Hematopoietic multipotent progenitor cell treated with erythropoietin and hydrocortisone succinate and interleukin-3 and kit ligand, for 6 days (in vitro differentiated cells): ENCODE data around the gene LIPE.

Source experiments
- DNase-seq: peaks from one replicate; pipeline ENCODE4 v3.0.0-alpha.2; 2015

The LIPE gene

DNA sequence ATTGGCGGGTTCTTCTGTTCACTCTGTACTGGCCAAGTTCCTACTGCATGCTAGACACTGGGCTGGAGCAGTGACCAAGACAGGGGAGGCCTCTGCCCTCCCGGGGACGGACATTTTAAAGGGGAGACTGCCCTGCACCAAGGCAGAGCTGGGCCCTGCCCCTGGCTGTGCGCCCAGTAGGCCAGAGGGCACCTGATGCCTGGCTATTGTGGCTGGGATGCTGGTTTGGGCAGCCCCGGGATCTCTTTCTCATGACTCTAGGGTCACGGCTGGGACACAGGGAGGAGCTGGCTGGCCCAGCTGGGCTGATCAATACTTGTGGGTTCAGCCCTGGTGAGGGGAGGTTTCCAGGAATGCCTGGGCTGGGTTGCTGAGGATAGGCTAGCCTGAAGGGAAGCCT is 17.7 kb downstream of the LIPE start:
- DNase-seq, result no peak

DNA sequence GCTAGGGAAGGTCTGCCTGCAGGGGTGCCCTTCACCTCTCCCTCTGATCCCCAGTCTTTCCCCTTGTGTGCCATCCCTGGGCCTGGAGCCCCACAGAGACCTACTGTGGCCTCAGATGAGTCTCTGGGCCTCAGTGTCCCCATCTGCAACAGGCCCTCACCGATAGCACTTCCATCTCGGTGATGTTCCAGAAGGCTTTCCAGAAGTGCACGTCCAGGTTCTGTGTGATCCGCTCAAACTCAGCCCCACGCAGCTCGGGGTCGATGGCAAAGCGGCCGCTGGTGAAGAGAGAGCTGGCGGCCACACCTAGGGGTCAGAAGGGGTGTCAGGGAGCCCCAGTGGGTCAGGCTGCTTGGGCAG is 19.4 kb downstream of the LIPE start:
- DNase-seq, result no peak

GRCh38 chr19:42407085-42407815 is 19.9 kb downstream of the LIPE start:
- DNase-seq, result peak; percentile 28

GRCh38 chr19:42406111-42406510 is 21.1 kb downstream of the LIPE start:
- no peak for DNase-seq

DNA sequence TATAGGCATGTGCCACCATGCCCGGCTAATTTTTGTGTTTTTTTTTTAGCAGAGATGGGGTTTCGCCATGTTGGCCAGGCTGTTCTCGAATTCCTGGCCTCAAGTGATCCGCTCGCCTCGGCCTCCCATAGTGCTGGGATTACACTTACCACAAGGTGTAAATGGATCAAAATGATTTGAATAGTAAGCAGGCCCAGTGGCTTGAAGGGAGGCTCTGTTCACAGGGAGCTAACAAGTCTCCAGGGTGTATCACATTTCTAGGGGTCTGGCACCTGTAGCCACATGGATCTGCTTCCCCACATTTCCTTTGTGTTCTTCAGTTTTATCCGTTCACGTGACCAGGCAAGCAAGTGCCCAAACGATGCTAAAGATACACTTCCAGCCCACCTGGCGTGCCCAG is 23.6 kb downstream of the LIPE start:
- DNase-seq, result no peak

GRCh38 chr19:42402376-42403116 is 24.6 kb downstream of the LIPE start:
- DNase-seq, result no peak

DNA sequence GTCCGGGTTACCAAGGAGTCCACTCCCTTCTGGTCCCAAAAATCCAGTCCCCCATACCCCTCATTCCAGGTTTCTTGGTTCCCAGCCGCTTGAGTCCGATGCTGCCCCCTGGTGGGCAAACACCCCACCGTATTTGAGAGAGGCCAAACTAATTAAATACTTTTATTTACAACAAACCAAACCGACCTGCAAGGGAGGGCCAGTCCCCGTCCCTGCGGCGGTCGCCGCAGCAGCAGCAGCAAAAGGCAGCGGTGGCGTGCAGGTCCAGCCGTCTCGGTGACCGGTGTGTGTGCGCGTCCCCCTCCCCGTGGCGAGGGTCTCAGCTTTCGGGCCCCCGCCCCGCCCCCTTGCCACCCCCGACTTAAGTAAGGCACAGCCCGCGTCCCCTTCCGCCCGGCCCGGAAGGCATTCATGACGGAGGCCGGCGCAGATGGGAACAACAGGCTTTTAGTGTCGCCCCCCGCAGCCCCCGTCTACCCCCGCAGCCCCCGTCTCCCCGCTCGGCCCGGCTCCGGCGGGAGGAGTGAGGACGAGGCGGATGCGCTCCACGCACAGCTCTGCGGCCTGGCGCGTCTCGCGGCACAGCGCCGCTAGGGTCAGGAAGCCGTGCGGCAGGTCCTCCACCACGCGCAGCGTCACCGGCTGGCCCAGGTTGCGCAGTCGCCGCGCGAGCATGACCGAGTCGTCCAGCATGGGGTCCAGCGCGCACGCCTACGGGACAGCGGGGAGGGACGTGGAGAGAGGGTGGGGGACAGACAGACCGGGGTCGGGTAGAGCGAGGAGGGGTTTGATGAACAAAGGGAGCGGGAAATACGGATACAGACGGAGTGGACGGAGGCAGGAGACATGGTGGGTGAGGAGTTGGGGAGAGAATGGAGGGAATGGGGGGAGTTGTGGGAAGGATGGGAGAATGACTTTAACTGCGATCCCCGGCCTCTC is 25.6 kb downstream of the LIPE start:
- peak; percentile 85 for DNase-seq

- DNase-seq, result no peak
Observed at GRCh38 chr19:42400404-42400803, 26.8 kb downstream of the LIPE start.

- no peak for DNase-seq
Observed at GRCh38 chr19:42397263-42398166, 29.7 kb downstream of the LIPE start.

- peak; percentile 99 for DNase-seq
Observed at GRCh38 chr19:42396381-42397262, 30.6 kb downstream of the LIPE start.

- no peak for DNase-seq
Observed at GRCh38 chr19:42394751-42395150, 32.4 kb downstream of the LIPE start.

GRCh38 chr19:42392165-42392564 is 35.0 kb downstream of the LIPE start:
- no peak for DNase-seq

- no peak for DNase-seq
Observed at GRCh38 chr19:42389899-42390298, 37.3 kb downstream of the LIPE start, which contains the start of gene CNFN. CNFN (minus strand) TSS chr19:42390297; CDS start chr19:42389037, 1,260 bp downstream.

DNA sequence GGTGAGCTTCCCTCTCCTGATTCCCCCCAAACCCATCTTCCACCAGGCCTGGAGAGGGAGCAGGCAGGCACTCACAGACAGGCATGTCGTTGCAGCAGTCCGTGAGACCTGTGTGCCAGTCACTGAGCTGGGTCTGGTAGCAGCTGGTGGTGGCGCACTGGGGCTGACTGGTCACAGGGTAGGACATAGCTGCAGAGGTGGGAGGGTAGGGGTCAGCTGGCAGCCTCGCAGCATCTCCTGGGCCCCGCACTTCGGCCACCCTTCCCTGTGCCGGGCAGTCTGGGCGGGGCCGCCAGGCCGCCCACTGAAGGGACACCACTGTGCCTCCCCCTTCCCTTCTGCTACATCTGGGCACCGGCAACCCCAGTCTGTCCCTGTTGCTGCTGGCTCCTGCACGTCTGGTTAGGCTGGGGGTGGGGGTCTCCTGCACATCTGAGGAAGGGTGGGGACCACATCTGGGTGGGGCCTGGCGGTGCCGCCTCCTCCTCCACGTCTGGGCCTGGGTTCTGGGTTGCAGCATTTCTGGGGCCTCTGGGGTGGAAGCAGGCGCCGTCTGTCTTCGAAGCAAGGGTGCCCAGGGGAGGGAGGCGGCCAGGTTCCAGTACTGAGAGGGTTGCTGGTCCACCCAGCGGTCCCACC is 38.2 kb downstream of the LIPE start:
- no peak for DNase-seq

DNA sequence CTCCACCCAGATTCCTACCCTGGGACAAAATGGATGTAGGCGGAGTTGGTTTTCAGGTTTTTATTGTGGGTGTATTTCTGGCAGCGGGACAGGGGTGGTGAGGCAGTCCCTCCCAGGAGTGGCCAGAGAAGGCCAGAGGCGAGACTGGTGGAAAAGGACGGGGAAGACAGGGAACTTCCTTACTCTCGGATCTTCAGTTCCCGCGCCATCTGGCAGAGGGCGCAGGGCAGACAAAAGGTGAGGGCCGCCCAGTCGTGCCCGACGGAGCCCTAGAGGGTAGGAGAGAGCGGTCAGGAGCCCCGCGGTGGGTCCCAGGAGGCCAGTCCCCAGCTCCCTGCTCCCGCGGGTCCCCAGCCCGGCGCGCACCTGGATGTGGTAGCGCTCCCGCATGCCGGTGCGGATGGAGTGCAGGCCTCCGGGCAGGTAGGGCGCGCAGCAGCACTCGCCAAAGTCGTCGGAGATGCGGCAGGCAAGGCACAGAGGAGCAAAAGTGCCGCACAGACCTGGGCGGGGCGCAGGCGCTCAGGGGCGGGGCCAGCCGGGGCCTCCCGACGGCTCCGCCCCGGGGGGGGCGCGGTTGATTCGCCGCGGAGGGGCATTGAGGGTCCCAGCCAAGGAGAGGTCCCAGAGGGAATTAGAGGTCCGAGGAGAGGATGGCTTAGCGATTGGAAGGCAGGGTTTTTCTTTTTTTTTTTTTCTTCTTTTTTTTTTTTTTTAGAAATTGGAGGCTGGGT is 40.0 kb downstream of the LIPE start:
- DNase-seq, result peak; percentile 76

GRCh38 chr19:42380155-42380554 is 47.0 kb downstream of the LIPE start:
- no peak for DNase-seq

DNA sequence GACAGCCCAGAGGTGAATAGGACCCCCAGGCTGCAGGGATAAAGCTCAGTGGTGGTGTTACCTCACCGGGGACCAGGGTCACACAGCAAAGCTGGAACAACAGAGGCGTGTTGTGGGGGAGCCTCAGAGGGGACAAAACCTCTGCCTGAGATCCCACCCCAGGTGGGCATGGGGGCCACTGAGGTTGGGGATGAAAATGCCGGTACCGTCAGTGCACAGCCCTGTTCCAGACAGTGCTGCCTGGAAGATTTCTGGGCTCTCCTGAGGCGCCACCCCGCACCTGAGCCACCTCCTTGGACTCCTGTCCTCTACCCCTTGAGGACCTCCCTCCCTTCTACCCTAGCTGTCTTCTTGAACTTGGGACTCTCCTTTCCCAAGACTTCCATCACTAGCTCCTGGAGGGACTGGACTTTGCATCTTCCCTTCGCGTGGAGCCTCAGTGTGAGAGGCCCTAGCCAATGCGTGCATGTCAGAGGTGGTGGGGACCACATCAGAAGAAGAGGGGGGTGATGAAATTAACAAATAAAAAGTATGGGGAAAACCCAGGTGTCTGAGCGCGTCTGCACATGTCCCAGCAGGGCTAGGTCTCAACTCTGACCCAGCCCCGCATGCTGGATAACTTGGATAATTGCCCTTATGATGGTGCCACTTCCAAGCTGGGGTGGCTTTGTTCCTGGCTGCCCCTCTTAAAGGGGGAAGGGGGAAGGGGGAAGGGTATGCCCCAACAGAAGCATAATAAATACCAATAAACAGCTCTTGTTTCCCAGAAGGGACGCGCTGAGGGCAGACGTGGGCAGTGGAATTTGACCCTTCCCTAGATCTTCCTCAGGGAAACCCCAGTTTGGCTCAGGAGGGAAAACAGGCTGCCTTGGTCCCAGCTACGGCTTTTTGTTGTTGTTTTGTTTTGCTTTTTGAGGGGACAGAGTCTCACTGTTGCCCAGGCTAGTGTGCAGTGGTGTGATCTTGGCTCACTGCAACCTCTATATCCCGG is 48.7 kb downstream of the LIPE start:
- no peak for DNase-seq

DNA sequence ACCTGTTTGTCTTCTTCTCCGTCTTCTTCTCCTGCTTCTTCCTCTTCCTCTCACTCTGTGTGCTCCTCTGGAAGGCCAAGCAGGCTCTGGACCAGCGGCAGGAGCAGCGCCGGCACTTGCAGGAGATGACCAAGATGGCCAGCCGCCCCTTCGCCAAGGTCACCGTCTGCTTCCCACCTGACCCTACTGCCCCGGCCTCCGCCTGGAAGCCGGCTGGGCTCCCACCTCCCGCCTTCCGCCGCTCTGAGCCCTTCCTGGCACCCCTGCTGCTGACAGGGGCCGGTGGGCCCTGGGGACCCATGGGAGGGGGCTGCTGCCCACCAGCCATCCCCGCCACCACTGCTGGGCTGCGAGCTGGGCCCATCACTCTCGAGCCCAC is 51.0 kb downstream of the LIPE start:
- no peak for DNase-seq
